Measurements from ENCODE around the gene STMN1. TPM values are rescaled to one million over a fixed set of nuclear protein-coding genes. Genes with fewer than 3 reads are reported as not detected.

Gene STMN1
- total RNA-seq, 1 donor, result 137 TPM

DNA sequence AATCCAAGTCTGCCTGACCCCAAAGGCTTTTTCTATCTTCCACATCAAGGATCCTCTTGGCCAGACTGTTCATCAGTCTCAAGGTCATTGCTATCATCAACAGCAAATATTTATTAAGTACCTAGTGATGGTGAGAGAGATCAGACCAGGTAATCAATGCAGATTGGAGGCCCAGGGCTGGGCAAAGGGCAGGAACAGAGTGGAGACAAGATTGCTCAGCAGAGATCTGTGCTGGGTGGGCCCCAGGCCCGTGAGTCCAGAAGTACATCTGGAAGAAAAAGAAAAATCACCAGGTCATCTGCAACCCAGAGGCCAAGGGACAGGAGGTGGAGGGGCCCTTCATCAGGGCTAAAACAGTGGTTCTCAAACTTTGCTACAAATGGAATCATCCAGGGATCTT is 20.6 kb downstream of the STMN1 start:
- no peak overlapping the region for H3K4me3 ChIP-seq (ENCODE audit: low read depth, low read length)
- TF ChIP-seq CTCF (IDR thresholded peaks at IDR 0.05; ENCODE audit: insufficient read depth, low read length), result no peak
- DNase-seq (ENCODE audit: low read depth), result no peak

- DNase-seq (ENCODE audit: low read depth), result no peak
- no peak for TF ChIP-seq CTCF (IDR thresholded peaks at IDR 0.05; ENCODE audit: insufficient read depth, low read length)
- no peak overlapping the region for H3K4me3 ChIP-seq (ENCODE audit: low read depth, low read length)
Observed at GRCh38 chr1:25881266-25881665, 25.0 kb downstream of the STMN1 start.

DNA sequence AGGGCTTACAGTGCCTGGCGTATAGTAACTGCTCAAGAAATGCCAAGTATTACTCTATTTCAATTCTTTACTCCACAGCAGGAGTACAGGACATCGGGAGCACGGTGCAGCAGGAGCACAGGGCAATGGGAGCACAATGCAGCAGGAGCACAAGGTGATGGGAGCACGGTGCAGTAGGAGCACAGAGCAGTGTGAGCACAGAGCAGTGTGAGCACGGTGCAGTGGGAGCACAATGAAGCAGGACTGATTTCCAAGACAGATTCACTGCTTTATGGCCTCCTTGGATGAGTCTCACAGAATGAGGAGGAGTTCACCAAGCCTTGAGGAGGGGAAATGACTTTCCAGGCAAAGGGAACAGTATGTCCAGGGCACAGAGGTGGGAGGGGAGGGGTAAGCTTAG is 25.7 kb downstream of the STMN1 start:
- TF ChIP-seq CTCF (IDR thresholded peaks at IDR 0.05; ENCODE audit: insufficient read depth, low read length), result no peak
- H3K4me3 ChIP-seq (ENCODE audit: low read depth, low read length), result no peak overlapping the region
- DNase-seq (ENCODE audit: low read depth), result no peak

DNA sequence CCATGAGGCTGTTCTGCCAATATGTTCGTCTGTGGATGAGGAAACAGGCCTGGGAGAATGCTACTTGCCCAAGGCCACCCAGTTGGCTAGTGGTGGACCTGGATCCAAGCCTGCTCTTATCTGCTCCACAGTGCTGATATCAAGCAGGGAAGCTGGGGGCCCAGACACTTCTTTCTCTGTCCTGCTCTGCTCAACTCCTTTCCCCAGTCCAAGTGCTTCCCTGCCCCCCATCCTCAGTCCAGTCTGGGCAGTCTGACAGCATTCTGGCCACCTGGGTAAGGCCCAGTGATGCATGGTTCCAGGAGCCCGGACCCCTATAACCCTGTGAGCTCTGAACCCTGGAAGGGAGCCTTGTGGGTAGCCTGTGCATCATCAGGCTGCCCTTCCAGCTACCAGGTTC is 26.5 kb downstream of the STMN1 start:
- H3K4me3 ChIP-seq (ENCODE audit: low read depth, low read length), result no peak overlapping the region
- no peak for TF ChIP-seq CTCF (IDR thresholded peaks at IDR 0.05; ENCODE audit: insufficient read depth, low read length)
- DNase-seq (ENCODE audit: low read depth), result peak; percentile 72

DNA sequence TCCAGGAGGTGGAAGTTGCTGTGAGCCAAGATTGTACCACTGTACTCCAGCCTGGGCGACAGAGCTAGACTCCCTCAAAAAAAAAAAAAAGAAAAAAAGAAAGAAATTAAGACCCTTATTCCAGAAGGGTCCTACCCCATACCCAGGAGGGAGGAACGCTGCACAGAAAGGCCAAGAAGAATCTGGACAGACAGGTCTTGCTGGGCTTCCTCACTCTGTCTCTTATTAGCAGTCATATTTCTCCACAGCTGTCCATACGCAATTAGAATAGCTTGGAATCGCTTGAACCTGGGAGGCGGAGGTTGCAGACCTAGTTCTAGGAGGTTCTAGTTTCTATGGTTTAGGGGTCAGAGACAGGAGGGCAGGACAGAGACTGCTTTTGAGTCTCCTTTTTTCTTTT is 27.5 kb downstream of the STMN1 start:
- TF ChIP-seq CTCF (IDR thresholded peaks at IDR 0.05; ENCODE audit: insufficient read depth, low read length), result no peak
- H3K4me3 ChIP-seq (ENCODE audit: low read depth, low read length), result no peak overlapping the region
- no peak for DNase-seq (ENCODE audit: low read depth)

- TF ChIP-seq CTCF (IDR thresholded peaks at IDR 0.05; ENCODE audit: insufficient read depth, low read length), result no peak
- H3K4me3 ChIP-seq (ENCODE audit: low read depth, low read length), result no peak overlapping the region
- no peak for DNase-seq (ENCODE audit: low read depth)
Observed at GRCh38 chr1:25877155-25877554, 29.1 kb downstream of the STMN1 start.

- no peak overlapping the region for H3K4me3 ChIP-seq (ENCODE audit: low read depth, low read length)
- TF ChIP-seq CTCF (IDR thresholded peaks at IDR 0.05; ENCODE audit: insufficient read depth, low read length), result no peak
- no peak for DNase-seq (ENCODE audit: low read depth)
Observed at GRCh38 chr1:25876693-25877077, 29.5 kb downstream of the STMN1 start.

Data from fibroblast of the aortic adventitia (primary cell).